HCT116 (cell line): ENCODE measurements around the gene RAB3GAP2. TPM values are rescaled to one million over a fixed set of nuclear protein-coding genes. Genes with fewer than 3 reads are reported as not detected.
"Not testable (repeated sequence)": the region's sequence is repeated elsewhere in the genome, so short reads cannot be mapped to it uniquely, and the experiment has no call there.

Experiments
- ATAC-seq: fragments of 200-7000 bp; cut with Tn5 transposase; 2 replicates; pipeline ENCODE4 v1.9.1; 2020; ENCODE audit warnings: mild to moderate bottlenecking, moderate library complexity
- BruUV-seq: library from RNA; stranded (reverse); fragments of 400-500 nt; replicated peaks from 2 replicates; lab custom pipeline; 2021; lab: Mats Ljungman, UMichigan
- CTCF ChIA-PET: fragments of 300-600 bp; sonication (Branson Sonifier 250); formaldehyde crosslinking; loops from one replicate; lab custom pipeline; 2021; ENCODE audit warnings: antibody characterized with exemption; lab: Charles Lee
- POLR2A ChIA-PET: fragments of 300-600, 350-600 bp; sonication (Branson Sonifier 250); formaldehyde crosslinking; loops from one replicate; lab custom pipeline; 2021; ENCODE audit warnings: antibody characterized with exemption; lab: Charles Lee
- RAD21 ChIA-PET, 2 experiments: fragments of 300-600 bp; sonication (Branson Sonifier 250); formaldehyde crosslinking; loops; one replicate each; lab custom pipeline; 2023; ENCODE audit warnings: low total read pairs in 2 of 2; ENCODE audit not compliant: uncharacterized antibody in 2 of 2, unreplicated experiment in 2 of 2, low non-redundant PET in 1 of 2; lab: Charles Lee
- DNase-seq: peaks from one replicate; pipeline ENCODE4 v3.0.0-alpha.2; 2010; ENCODE audit warnings: low read depth, low spot score
- H2AFZ ChIP-seq: fragments of 200-600 bp; shearing (Covaris generic), sonication (generic); 2 replicates; pipeline ENCODE4 v1.6.1; 2017; ENCODE audit warnings: low read depth, mixed run types, mixed read lengths, antibody characterized with exemption, low read length; ENCODE audit not compliant: poor library complexity, severe bottlenecking
- H3K27ac ChIP-seq: 2 replicates; pipeline ENCODE4 v1.5.1; 2012; ENCODE audit warnings: low read depth, low read length
- H3K27me3 ChIP-seq: fragments of 200-600 bp; sonication (generic); 2 replicates; pipeline ENCODE4 v1.6.1; 2016; ENCODE audit warnings: mixed run types, low read length, mixed read lengths; ENCODE audit not compliant: insufficient read depth
- H3K36me3 ChIP-seq, 2 experiments: fragments of 200-500 bp in 1 of 2; fragments of 200-600 bp in 1 of 2; sonication (Bioruptor generic) in 1 of 2; sonication (generic) in 1 of 2; 2 replicates each; pipeline versions ENCODE4 v1.5.1 to v1.6.1; 2014 to 2016; ENCODE audit warnings: low read length in 2 of 2, inconsistent platforms in 1 of 2, mixed read lengths in 1 of 2, mixed run types in 1 of 2; ENCODE audit not compliant: insufficient read depth in 2 of 2, control insufficient read depth in 1 of 2
- H3K4me1 ChIP-seq, 2 experiments: fragments of 200-600 bp in 1 of 2; sonication (generic) in 1 of 2; 2 replicates each; pipeline versions ENCODE4 v1.5.1 to v1.6.1; 2012 to 2017; ENCODE audit warnings: low read length in 2 of 2, inconsistent platforms in 1 of 2, mild to moderate bottlenecking in 1 of 2, mixed read lengths in 1 of 2, mixed run types in 1 of 2, moderate library complexity in 1 of 2; ENCODE audit not compliant: insufficient read depth in 2 of 2, control insufficient read depth in 1 of 2
- H3K4me2 ChIP-seq: fragments of 200-600 bp; sonication (generic); 2 replicates; pipeline ENCODE4 v1.6.1; 2017; ENCODE audit warnings: mixed run types, low read length, mixed read lengths
- H3K4me3 ChIP-seq, 2 experiments: fragments of 200-600 bp in 1 of 2; sonication (generic) in 1 of 2; replicated peaks in 1 of 2; 2 replicates each; pipeline ENCODE4 v1.5.1; 2011 to 2016; ENCODE audit warnings: low read length in 2 of 2, control low read depth in 1 of 2, low read depth in 1 of 2, mild to moderate bottlenecking in 1 of 2, mixed read lengths in 1 of 2, mixed run types in 1 of 2
- H3K79me2 ChIP-seq: fragments of 200-600 bp; sonication (generic); 2 replicates; pipeline ENCODE4 v1.6.1; 2017; ENCODE audit warnings: mild to moderate bottlenecking, mixed run types, low read length, moderate library complexity, mixed read lengths; ENCODE audit not compliant: insufficient read depth
- H3K9ac ChIP-seq: fragments of 200-600 bp; sonication (generic); 2 replicates; pipeline ENCODE4 v1.6.1; 2016; ENCODE audit warnings: low read length, mixed read lengths
- H3K9me2 ChIP-seq: fragments of 200-600 bp; sonication (generic), shearing (Covaris generic); 2 replicates; pipeline ENCODE4 v1.6.1; 2017; ENCODE audit warnings: mixed run types, mild to moderate bottlenecking, moderate library complexity; ENCODE audit not compliant: insufficient read depth
- H3K9me3 ChIP-seq, 2 experiments: fragments of 200-500 bp in 1 of 2; fragments of 200-600 bp in 1 of 2; sonication (Bioruptor generic) in 1 of 2; sonication (generic) in 1 of 2; 2 replicates each; pipeline ENCODE4 v1.6.1; 2014 to 2017; ENCODE audit warnings: low read length in 2 of 2, mixed read lengths in 2 of 2, inconsistent platforms in 1 of 2, low read depth in 1 of 2, mild to moderate bottlenecking in 1 of 2, mixed run types in 1 of 2, moderate library complexity in 1 of 2; ENCODE audit not compliant: control insufficient read depth in 1 of 2, insufficient read depth in 1 of 2
- H4K20me1 ChIP-seq: fragments of 200-600 bp; sonication (generic), shearing (Covaris generic); 2 replicates; pipeline ENCODE4 v1.6.1; 2017; ENCODE audit warnings: mixed run types, mild to moderate bottlenecking, moderate library complexity; ENCODE audit not compliant: insufficient read depth
- CBX3 ChIP-seq: IDR thresholded peaks from 2 replicates; pipeline ENCODE4 v1.6.1; 2012; ENCODE audit warnings: low read depth
- CTCF ChIP-seq, 3 experiments: fragments of 200-600 bp in 1 of 3; sonication (generic) in 1 of 3; IDR thresholded peaks in 2 of 3; conservative IDR thresholded peaks in 1 of 3; 2 replicates each; pipeline ENCODE4 v1.5.1; 2012 to 2017; ENCODE audit warnings: low read depth in 2 of 3, low read length in 2 of 3, antibody characterized with exemption in 1 of 3, borderline replicate concordance in 1 of 3, control low read depth in 1 of 3, mild to moderate bottlenecking in 1 of 3, mixed read lengths in 1 of 3, mixed run types in 1 of 3, moderate library complexity in 1 of 3; ENCODE audit not compliant: insufficient read depth in 1 of 3
- RAD21 ChIP-seq: IDR thresholded peaks from 2 replicates; pipeline ENCODE4 v1.6.1; 2012; ENCODE audit warnings: low read depth, mild to moderate bottlenecking
- intact Hi-C: fragments of 100-400 bp; cut with micrococcal nuclease; formaldehyde crosslinking; loops from 2 replicates; pipeline ENCODE4 v1.10.0; 2022
- total RNA-seq: library from RNA; stranded (reverse); gene quantifications from one replicate; pipeline ENCODE4 v1.2.1, GENCODE V29; 2021; ENCODE audit not compliant: unreplicated experiment

RAB3GAP2 gene
- total RNA-seq, 1 experiment from 2014 or later = 32.5 TPM

- not testable (repeated sequence) for H3K36me3 ChIP-seq, H3K9me2 ChIP-seq, H3K4me1 ChIP-seq, H3K27ac ChIP-seq, H2AFZ ChIP-seq, BruUV-seq, H3K4me2 ChIP-seq, H3K9ac ChIP-seq, H3K4me3 ChIP-seq, H3K9me3 ChIP-seq, H3K27me3 ChIP-seq, H4K20me1 ChIP-seq
- CTCF ChIA-PET = interaction anchor here (0.7 to 3.6 kb wide), 17 partner anchors 10 to 558 kb away, joined by 3 to 19 read pairs (median 5); no protein-coding TSS in a partner anchor
- ATAC-seq (peak; percentile 82), DNase-seq (peak; percentile 39)
- peaks cover 43% of the 10 kb centered on the region for H3K79me2 ChIP-seq
- TF ChIP-seq CTCF (IDR thresholded peaks at IDR 0.05 in 2 of 3, conservative IDR thresholded peaks at IDR 0.05 in 1 of 3; ENCODE audit: borderline replicate concordance in 1 of 3, insufficient read depth in 1 of 3, low read depth in 2 of 3, low read length in 2 of 3) = peak; percentile 41 to 58 (median 45); a peak in 5 of 6 replicates
- peak; percentile 58; the same call in 1 of the 2 replicates for TF ChIP-seq RAD21
- RAD21 ChIA-PET = interaction anchor here in 1 of 2 experiments (0.9 kb wide), 1 partner anchor 63 kb away, joined by 5 read pairs; no protein-coding TSS in a partner anchor
- intact Hi-C loops = loop anchor here (2.0 kb wide), 1 partner anchor 558 kb away; no protein-coding TSS in a partner anchor
- POLR2A ChIA-PET = interaction anchor here (1.0 kb wide), 1 partner anchor 54 kb away, joined by 4 read pairs; the partner anchor contains the start of gene RAB3GAP2
These were observed 53.7 kb downstream of the RAB3GAP2 start for GRCh38 chr1:220218397-220219135.

DNA sequence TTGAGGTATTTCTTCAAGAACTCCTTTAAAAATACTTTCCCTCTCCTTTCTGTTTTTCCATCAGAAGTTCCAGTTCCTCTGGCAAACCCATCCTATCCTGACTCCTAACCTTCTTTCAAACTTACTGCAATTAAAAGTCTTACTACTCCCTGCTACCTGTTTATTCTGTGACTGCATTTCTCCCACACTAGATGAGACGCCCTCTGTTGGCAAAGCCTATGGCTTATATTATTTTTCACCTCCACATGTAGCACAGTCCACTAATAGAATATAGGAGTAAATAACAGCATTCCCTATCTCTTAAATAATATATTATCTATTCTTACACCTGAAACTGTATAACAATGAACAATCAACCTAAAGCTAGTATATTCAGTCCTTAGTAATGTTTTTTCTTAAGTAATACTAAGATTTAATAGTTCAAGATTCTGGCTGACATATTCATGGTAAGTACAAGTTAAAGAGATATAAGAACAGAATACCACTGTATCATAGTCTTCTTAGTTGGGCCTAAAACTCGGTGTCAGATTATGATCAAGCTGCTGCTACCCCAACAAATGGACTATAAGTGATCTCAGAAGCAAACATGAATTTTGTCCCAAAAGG lies 54.8 kb downstream of the RAB3GAP2 start:
- ATAC-seq (peak; percentile 80), DNase-seq (peak; percentile 4)

More for the DNA sequence above, 54.8 kb downstream of the RAB3GAP2 start:
- no TSS peak for BruUV-seq
- Histone ChIP-seq H3K27ac (no peak overlapping the region), H3K9me2 (no peaks in the 10 kb centered on the region), H3K4me3 (no peak overlapping the region), H3K9ac (no peak overlapping the region), H3K9me3 (no peaks in the 10 kb centered on the region), H3K4me1 (no peaks in the 10 kb centered on the region), H3K79me2 (peaks cover 34% of the 10 kb centered on the region), H3K27me3 (no peaks in the 10 kb centered on the region), H2AFZ (no peak overlapping the region), H3K4me2 (no peak overlapping the region), H3K36me3 (no peaks in the 10 kb centered on the region), H4K20me1 (peaks cover 3% of the 10 kb centered on the region; the same call in 1 of the 2 replicates)
- TF ChIP-seq CBX3 (no peak), CTCF (IDR thresholded peaks at IDR 0.05 in 2 of 3, conservative IDR thresholded peaks at IDR 0.05 in 1 of 3; ENCODE audit: borderline replicate concordance in 1 of 3, insufficient read depth in 1 of 3, low read depth in 2 of 3, low read length in 2 of 3) (peak; percentile 44 to 68 (median 65); a peak in 5 of 6 replicates)
- ChIA-PET RAD21 (no interaction called here), CTCF (interaction anchor here (1.0 to 2.5 kb wide), 5 partner anchors 10 to 94 kb away, joined by 3 to 12 read pairs (median 3); no protein-coding TSS in a partner anchor), POLR2A (no interaction called here)
- intact Hi-C loops = no loop called here
